GM18505 (cell line): ENCODE measurements around the gene ELMO1.

Source experiments
- ATAC-seq: cut with Tn5 transposase; IDR thresholded peaks from one replicate; pipeline ENCODE4 v1.9.1; 2021; ENCODE audit not compliant: unreplicated experiment
- POLR2A ChIP-seq: IDR thresholded peaks from 4 replicates; pipeline ENCODE4 v1.6.1; 2011; ENCODE audit warnings: borderline replicate concordance; ENCODE audit not compliant: insufficient read depth, insufficient read length; ENCODE audit errors: extremely low read depth

The ELMO1 gene

DNA sequence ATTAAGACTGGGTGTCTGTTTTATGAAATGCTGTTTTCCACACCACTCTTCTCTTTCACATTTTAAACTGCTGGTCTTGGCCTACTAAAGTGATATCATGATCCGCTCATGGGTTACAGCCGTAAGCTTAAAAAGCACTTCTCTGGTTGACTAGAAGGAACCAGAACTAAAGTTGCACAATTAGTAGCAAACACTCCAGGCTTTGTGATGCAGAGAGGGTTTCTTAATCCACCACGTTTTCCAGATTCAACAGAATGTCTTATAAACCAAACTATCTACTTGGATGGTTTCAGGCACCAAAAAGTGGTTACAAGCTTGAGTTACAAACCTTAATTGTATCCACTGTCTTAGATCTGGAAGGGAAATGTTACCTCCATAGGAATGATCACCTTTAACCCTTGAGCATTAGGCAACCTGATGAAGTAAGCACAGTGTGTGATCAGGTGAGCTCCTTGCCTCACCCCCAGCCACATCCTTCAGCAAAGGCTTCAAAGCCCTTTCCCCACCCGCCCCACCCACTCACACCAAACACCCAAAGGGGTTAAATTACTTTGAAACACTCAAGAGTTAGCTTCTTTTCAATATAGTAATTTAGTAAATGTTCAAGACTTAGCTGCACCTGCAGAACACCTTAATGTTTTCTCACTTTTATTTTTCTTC lies 3.5 kb downstream of the ELMO1 start:
- no peak for ATAC-seq
- no peak for TF ChIP-seq POLR2A

DNA sequence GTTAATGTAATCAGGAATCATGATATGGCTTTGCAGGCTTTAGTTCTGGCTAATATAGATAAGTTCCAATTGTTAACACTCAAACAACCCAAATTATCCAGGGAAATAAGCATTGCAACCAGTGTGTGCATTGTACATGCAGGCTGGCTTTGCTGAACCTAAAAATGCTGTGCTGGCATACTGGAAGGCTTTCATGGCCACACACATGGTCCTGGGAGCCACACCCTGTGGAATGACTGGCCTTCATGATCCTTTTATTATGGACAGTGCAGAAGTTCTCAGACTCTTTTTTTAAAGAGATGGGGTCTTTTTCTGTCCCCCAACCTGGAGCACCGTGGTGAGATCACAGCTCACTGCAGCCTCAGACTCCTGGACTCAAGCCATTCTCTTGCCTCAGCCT lies 5.0 kb downstream of the ELMO1 start:
- TF ChIP-seq POLR2A, result no peak
- no peak for ATAC-seq

GRCh38 chr7:37442268-37442667 lies 6.4 kb downstream of the ELMO1 start:
- no peak for ATAC-seq
- no peak for TF ChIP-seq POLR2A

GRCh38 chr7:37441816-37442215 lies 6.8 kb downstream of the ELMO1 start:
- no peak for ATAC-seq
- no peak for TF ChIP-seq POLR2A

DNA sequence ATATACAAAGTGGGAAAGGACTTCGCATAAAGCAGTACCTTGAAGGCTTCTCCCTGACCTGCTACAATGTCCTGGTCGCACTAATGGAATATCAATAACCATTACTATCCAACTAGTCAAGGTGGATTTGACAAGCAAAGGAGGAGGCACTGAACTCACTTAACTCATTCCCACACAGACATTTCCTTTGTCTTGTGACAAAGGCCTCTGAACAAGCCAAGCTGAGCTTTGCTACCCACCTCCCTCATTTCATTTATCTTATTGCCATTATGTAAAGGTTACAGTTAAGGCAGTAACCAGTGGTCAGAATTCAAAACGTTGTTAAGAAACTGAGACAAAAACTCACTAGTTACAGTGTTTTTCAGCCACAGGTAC lies 7.3 kb downstream of the ELMO1 start:
- ATAC-seq, result no peak
- no peak for TF ChIP-seq POLR2A

- no peak for TF ChIP-seq POLR2A
- ATAC-seq, result no peak
Observed at GRCh38 chr7:37440738-37441385, 7.8 kb downstream of the ELMO1 start.

DNA sequence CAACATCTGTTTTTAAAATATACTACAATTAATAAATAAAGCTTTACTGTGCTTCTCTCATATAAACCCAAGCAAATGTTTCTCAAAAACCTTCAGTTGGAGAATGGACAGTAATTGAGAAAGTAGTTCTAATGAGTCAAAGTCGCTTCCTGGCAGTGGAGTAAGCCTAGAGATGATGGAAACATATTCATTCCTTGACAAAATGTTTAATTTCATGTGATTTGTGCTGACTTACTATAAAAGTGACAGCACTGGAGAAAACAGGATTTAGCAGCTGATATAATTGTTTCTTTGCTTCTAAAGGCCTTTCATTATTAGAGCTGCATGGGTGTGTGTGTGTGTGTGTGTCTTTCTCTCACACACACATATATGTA lies 9.0 kb downstream of the ELMO1 start:
- TF ChIP-seq POLR2A, result no peak
- ATAC-seq, result no peak

DNA sequence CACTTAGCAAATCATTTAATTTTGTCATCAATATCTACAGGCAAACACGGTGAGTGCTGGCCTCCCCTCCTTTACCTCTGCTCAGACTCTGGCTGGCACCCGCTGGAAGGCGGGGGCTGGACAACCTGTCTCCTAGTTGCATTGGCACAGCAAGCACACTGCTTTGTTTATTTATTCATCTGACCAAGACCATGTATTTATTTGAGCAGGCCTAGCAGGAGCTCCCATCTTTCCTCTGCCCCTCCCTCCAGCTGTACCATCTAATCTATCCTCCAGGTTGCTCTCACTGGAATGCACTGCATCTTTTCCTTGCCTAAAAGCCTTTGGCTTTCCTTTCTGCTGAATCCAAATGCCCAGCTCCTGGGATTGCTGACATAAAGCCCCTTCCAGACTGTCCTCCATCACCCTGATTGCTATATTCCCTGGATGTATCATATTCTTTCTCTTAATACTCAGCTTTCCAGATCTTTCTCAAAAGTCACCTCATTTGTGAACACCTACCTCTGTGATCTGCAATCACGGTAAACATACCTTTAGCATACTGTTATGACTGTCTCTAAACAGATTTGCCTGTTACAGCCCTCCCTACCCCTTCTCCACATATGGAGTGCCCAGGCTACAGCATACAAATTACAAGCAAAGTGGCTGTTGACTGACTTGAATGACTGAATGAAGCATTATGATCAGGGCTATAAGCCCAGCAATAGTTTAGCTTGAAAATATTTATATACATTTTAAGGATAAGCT lies 9.6 kb downstream of the ELMO1 start:
- no peak for ATAC-seq
- no peak for TF ChIP-seq POLR2A

DNA sequence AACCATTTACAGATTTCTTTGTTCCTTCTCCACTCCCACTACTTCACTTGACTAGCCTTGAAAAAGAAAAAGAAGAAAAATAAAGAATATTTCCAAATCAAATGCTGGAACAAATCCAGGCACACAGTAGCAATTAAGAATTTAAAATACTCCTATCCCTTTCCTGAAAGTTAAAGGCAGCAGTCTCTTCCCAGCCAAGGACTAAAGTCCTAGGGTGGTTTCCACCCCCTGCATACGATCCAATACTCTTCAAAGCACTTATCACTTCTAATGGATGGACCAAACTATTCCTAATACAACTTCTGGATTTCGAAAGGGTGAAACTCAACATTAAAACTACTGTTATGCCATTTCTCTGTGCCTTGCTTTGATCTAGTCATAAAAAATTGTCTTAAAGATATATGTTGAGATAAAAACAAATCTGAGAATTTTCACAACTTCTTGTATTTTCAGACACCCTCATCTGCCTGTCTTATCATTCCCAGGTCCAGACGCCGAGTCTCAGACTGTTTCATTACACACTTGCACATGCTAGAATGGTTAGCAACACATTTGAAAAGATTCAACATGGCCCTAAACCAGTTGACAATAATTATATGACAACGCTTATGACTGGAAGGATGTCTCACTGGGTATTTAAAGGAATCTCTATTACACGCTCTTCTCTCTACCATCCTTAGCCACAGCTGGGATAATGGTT lies 13.4 kb downstream of the ELMO1 start:
- TF ChIP-seq POLR2A, result no peak
- no peak for ATAC-seq

GRCh38 chr7:37434529-37434928 lies 14.1 kb downstream of the ELMO1 start:
- no peak for ATAC-seq

DNA sequence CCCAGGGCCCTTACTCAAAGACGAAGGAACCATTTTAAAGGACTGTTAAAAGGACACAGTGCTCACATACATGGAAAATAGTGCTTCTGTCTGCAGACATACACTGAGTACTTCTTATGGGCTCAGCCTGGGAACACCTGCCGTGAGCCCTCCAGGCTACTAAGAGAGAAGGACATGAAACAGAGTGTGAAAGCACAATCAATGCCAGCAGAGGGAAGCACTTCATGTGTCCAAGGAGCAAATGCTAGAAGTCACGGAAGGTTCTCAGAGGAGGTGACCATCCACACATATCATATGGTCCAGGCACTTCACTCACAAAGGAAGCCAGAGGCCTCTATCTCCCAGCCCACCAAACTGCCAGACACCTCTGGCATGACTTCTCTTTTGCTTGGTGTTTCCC lies 15.5 kb downstream of the ELMO1 start:
- no peak for ATAC-seq
- no peak for TF ChIP-seq POLR2A

More at GRCh38 chr7:37434529-37434928, 14.1 kb downstream of the ELMO1 start:
- no peak for TF ChIP-seq POLR2A

- no peak for TF ChIP-seq POLR2A
Observed at GRCh38 chr7:37432281-37432920, 16.3 kb downstream of the ELMO1 start.

GRCh38 chr7:37431413-37431812 lies 17.3 kb downstream of the ELMO1 start:
- no peak for ATAC-seq
- TF ChIP-seq POLR2A, result no peak

More at GRCh38 chr7:37432281-37432920, 16.3 kb downstream of the ELMO1 start:
- no peak for ATAC-seq
